ENCODE data around the gene KLF18. TPM values are rescaled to one million over a fixed set of nuclear protein-coding genes. Genes with fewer than 3 reads are reported as not detected.
"Not testable (repeated sequence)": the region's sequence is repeated elsewhere in the genome, so short reads cannot be mapped to it uniquely, and the experiment has no call there.

KLF18 gene
- polyA plus RNA-seq, 4 donors: not detected

DNA sequence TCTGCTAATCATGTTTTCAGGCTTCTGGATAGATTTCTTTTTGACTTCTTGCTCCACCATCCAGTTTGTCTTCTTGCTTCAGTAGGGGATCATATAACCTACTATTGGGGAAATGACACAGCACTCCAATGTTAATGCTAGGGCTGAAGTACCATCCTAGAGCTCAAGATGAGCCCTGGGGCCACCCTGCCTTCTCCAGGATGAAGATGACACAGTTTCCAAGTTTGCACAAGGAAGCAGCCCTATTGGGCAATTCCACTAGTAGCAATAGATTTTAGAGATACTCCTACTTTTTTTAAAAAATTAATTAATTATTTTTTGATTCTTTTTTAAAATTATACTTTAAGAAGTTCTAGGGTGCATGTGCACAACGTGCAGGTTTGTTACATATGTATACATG is 11.3 kb upstream of the KLF18 start:
- WGBS, 3 donors: 76 to 83% (median 77%) methylated on average over 1 of the region's 1 CpG
- no peak for FAIRE-seq
- H3K9me3 ChIP-seq (ENCODE audit: control insufficient read depth in 2 of 2, insufficient read depth in 1 of 2, low read depth in 1 of 2, low read length in 1 of 2): no peaks in the 10 kb centered on the region
- H3K36me3 ChIP-seq (ENCODE audit: control insufficient read depth in 3 of 3, insufficient read depth in 2 of 3, low read depth in 1 of 3, low read length in 3 of 3): no peaks in the 10 kb centered on the region
- no peak overlapping the region for H3K27ac ChIP-seq (ENCODE audit: low read depth in 1 of 3, low read length in 2 of 3)
- no peak for DNase-seq
- no peak overlapping the region for H3K4me3 ChIP-seq (ENCODE audit: low read depth in 1 of 3, low read length in 3 of 3)
- H3K27me3 ChIP-seq (ENCODE audit: control insufficient read depth in 3 of 3, insufficient read depth in 3 of 3, low read length in 3 of 3): no peaks in the 10 kb centered on the region
- H3K4me1 ChIP-seq (ENCODE audit: control insufficient read depth in 3 of 3, insufficient read depth in 2 of 3, low read depth in 1 of 3, low read length in 2 of 3): no peaks in the 10 kb centered on the region

DNA sequence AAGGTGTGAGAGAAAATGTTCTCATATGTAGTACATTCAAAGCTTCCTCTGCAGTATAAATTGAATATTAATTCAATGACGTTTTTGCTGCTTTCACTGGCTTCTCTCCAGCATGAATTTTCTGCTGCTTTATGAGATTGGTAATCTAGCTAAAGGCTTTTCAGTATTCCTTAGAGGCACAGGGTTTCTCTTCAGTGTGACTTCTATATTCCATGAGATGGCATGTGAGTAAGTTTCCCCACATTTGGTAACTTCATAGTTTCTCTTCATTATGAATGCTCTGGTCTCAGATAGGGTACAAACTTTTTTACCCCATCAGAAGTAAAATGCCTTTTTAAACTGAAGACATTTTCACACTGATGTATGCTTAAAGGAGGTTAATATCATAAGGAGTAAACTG is 10.4 kb upstream of the KLF18 start:
- no peaks in the 10 kb centered on the region for H3K4me1 ChIP-seq (ENCODE audit: control insufficient read depth in 3 of 3, insufficient read depth in 2 of 3, low read depth in 1 of 3, low read length in 2 of 3)
- no peaks in the 10 kb centered on the region for H3K27me3 ChIP-seq (ENCODE audit: control insufficient read depth in 3 of 3, insufficient read depth in 3 of 3, low read length in 3 of 3)
- DNase-seq (no peak), FAIRE-seq (no peak)
- no peak overlapping the region for H3K27ac ChIP-seq (ENCODE audit: low read depth in 1 of 3, low read length in 2 of 3)
- WGBS, 3 donors: 23 to 33% (median 26%) methylated on average over 1 of the region's 1 CpG
- no peaks in the 10 kb centered on the region for H3K36me3 ChIP-seq (ENCODE audit: control insufficient read depth in 3 of 3, insufficient read depth in 2 of 3, low read depth in 1 of 3, low read length in 3 of 3)
- peaks cover 0 to 3% of the 10 kb centered on the region in 2 donors for H3K9me3 ChIP-seq (ENCODE audit: control insufficient read depth in 2 of 2, insufficient read depth in 1 of 2, low read depth in 1 of 2, low read length in 1 of 2)
- H3K4me3 ChIP-seq (ENCODE audit: low read depth in 1 of 3, low read length in 3 of 3): no peak overlapping the region

DNA sequence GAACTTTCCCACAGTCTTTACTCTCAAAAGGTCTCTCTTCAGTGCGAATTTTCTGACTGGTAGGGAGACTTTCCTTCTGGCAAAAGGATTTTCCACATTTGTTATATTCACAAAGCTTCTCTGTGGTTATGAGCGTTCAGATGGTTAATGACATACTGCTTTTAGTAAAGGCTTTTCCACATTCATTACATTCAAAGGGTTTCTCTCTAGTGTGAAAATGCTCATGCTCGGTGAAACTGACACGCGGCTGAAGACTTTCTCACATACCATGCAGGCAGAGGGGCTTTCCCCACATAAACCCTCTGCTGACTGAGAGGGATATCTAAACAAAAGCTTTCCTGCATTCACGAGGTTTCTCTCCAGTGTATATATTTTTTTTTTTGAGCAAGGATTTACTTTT is 9.9 kb upstream of the KLF18 start:
- 52 to 68% (median 55%) methylated on average over 6 of the region's 6 CpGs for WGBS, 3 donors
- no peak for FAIRE-seq

DNA sequence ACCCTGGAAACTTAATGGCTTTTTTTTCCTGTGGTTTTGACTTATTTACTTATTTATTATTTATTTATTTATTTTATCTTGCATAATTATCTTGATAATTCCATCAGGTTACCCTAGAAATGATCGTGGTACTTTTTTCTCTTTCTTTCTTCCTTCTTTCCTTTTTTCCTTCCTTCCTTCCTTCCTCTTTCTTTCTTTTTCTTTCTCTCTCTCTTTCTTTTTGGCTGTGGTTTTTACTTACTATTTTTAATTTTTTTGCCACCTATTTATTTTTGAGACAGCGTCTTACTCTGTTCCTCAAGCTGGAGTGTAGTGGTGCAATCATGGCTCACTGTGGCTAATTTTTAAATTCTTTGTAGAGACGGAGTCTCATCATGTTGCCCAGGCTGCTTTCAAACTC is 6.2 kb upstream of the KLF18 start:
- no peaks in the 10 kb centered on the region for H3K36me3 ChIP-seq (ENCODE audit: control insufficient read depth in 3 of 3, insufficient read depth in 2 of 3, low read depth in 1 of 3, low read length in 3 of 3)
- H3K4me3 ChIP-seq (ENCODE audit: low read depth in 1 of 3, low read length in 3 of 3): no peak overlapping the region
- FAIRE-seq (no peak), DNase-seq (no peak)
- peaks cover 0 to 20% of the 10 kb centered on the region in 2 donors for H3K9me3 ChIP-seq (ENCODE audit: control insufficient read depth in 2 of 2, insufficient read depth in 1 of 2, low read depth in 1 of 2, low read length in 1 of 2)
- 81 to 88% (median 87%) methylated on average over 3 of the region's 3 CpGs for WGBS, 3 donors
- no peaks in the 10 kb centered on the region for H3K27me3 ChIP-seq (ENCODE audit: control insufficient read depth in 3 of 3, insufficient read depth in 3 of 3, low read length in 3 of 3)
- no peak overlapping the region for H3K27ac ChIP-seq (ENCODE audit: low read depth in 1 of 3, low read length in 2 of 3)
- H3K4me1 ChIP-seq (ENCODE audit: control insufficient read depth in 3 of 3, insufficient read depth in 2 of 3, low read depth in 1 of 3, low read length in 2 of 3): no peaks in the 10 kb centered on the region

More for the DNA sequence above, 9.9 kb upstream of the KLF18 start:
- H3K4me3 ChIP-seq (ENCODE audit: low read depth in 1 of 3, low read length in 3 of 3): no peak overlapping the region
- no peaks in the 10 kb centered on the region for H3K4me1 ChIP-seq (ENCODE audit: control insufficient read depth in 3 of 3, insufficient read depth in 2 of 3, low read depth in 1 of 3, low read length in 2 of 3)
- H3K27ac ChIP-seq (ENCODE audit: low read depth in 1 of 3, low read length in 2 of 3): no peak overlapping the region
- H3K36me3 ChIP-seq (ENCODE audit: control insufficient read depth in 3 of 3, insufficient read depth in 2 of 3, low read depth in 1 of 3, low read length in 3 of 3): no peaks in the 10 kb centered on the region
- no peaks in the 10 kb centered on the region for H3K27me3 ChIP-seq (ENCODE audit: control insufficient read depth in 3 of 3, insufficient read depth in 3 of 3, low read length in 3 of 3)
- no peak for DNase-seq
- H3K9me3 ChIP-seq (ENCODE audit: control insufficient read depth in 2 of 2, insufficient read depth in 1 of 2, low read depth in 1 of 2, low read length in 1 of 2): peaks cover 0 to 6% of the 10 kb centered on the region in 2 donors

DNA sequence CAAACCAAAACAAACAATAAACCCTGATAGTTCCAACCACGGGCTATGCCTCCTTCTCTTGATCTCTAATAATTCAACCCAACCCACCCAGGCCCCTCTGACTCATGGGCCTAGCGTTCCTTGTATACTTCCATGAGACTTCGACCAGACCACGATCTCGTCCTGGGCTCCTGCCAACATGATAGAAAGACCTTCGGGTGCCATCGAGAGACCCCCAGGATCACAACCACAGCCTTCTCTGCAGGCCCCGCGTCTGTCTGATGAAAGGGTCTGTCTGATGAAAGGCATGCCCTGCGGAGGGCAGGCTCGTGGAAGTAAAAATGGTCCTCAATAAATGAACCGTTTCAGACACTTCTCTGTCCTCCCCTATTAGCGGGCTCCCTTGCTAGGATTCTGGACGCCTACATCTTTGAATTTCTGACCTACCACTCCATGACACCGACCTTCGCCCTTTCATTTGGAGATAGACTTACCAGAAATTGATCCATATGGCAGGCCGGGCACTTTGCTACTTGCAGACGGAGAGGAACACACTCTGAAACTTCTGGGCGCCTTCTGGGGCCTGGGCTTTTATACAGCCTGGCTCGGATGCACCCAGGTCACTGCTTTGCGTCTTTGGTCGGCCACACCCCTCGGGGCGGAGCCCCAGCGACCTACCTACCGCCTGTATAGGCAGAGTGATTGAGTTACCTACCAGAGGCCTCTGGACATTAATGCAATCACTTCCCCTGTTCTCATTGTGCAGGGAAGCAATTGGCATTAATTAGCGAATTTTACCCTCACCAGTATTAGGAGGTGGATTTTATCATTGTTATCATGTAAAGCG is 5.3 kb upstream of the KLF18 start:
- Histone ChIP-seq H3K4me3 (ENCODE audit: low read depth in 1 of 3, low read length in 3 of 3) (no peak overlapping the region), H3K4me1 (ENCODE audit: control insufficient read depth in 3 of 3, insufficient read depth in 2 of 3, low read depth in 1 of 3, low read length in 2 of 3) (no peaks in the 10 kb centered on the region), H3K36me3 (ENCODE audit: control insufficient read depth in 3 of 3, insufficient read depth in 2 of 3, low read depth in 1 of 3, low read length in 3 of 3) (no peaks in the 10 kb centered on the region), H3K27ac (ENCODE audit: low read depth in 1 of 3, low read length in 2 of 3) (no peak overlapping the region), H3K27me3 (ENCODE audit: control insufficient read depth in 3 of 3, insufficient read depth in 3 of 3, low read length in 3 of 3) (no peaks in the 10 kb centered on the region), H3K9me3 (ENCODE audit: control insufficient read depth in 2 of 2, insufficient read depth in 1 of 2, low read depth in 1 of 2, low read length in 1 of 2) (peaks cover 0 to 20% of the 10 kb centered on the region in 2 donors)
- FAIRE-seq (no peak), DNase-seq (no peak)
- WGBS, 3 donors: 90 to 92% (median 91%) methylated on average over 28 of the region's 28 CpGs

- DNase-seq (no peak), FAIRE-seq (no peak)
- Histone ChIP-seq H3K9me3 (ENCODE audit: control insufficient read depth in 2 of 2, insufficient read depth in 1 of 2, low read depth in 1 of 2, low read length in 1 of 2) (peaks cover 0 to 20% of the 10 kb centered on the region in 2 donors), H3K4me3 (ENCODE audit: low read depth in 1 of 3, low read length in 3 of 3) (no peak overlapping the region), H3K27ac (ENCODE audit: low read depth in 1 of 3, low read length in 2 of 3) (no peak overlapping the region), H3K27me3 (ENCODE audit: control insufficient read depth in 3 of 3, insufficient read depth in 3 of 3, low read length in 3 of 3) (no peaks in the 10 kb centered on the region), H3K4me1 (ENCODE audit: control insufficient read depth in 3 of 3, insufficient read depth in 2 of 3, low read depth in 1 of 3, low read length in 2 of 3) (no peaks in the 10 kb centered on the region), H3K36me3 (ENCODE audit: control insufficient read depth in 3 of 3, insufficient read depth in 2 of 3, low read depth in 1 of 3, low read length in 3 of 3) (no peaks in the 10 kb centered on the region)
- WGBS, 3 donors: 91 to 95% (median 93%) methylated on average over 2 of the region's 2 CpGs
Measured at GRCh38 chr1:44144962-44145756, 3.7 kb upstream of the KLF18 start.

DNA sequence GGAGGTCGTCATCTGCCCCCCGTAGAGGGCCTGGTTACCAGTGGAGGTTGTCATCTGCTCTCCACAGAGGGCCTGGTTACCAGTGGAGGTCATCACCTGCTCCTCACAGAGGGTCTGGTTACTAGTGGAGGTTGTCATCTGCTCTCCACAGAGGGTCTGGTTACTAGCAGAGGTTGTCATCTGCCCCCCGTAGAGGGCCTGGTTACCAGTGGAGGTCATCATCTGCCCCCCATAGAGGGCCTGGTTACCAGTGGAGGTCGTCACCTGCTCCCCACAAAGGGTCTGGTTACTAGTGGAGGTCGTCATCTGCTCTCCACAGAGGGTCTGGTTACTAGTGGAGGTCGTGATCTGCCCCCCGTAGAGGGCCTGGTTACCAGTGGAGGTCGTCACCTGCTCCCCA is 1.9 kb downstream of the KLF18 start:
- FAIRE-seq; H3K4me1 ChIP-seq (ENCODE audit: control insufficient read depth in 3 of 3, insufficient read depth in 2 of 3, low read depth in 1 of 3, low read length in 2 of 3): not testable (repeated sequence)

DNA sequence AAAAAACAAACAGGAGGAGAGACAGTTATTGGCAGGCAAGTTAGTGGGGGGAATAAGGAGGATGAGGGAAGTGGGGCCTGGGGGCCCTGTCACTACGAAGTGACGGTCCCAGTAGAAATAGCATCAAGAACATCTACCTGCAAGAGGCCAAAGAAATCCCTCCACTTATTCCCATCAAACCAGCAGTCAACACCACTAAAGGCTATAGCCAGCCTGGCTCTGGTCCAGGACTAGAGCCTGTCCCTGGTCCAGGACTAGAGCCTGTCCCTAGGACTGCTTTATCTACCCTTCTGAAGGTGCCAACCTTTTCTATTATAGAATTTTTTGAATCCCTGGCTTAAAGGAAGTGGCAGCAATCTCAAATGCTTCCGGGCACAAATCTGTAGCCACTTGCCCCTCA is 3.2 kb downstream of the KLF18 start:
- no peak for FAIRE-seq
- peaks cover 0 to 2% (median 0%) of the 10 kb centered on the region in 3 donors for H3K27me3 ChIP-seq (ENCODE audit: control insufficient read depth in 3 of 3, insufficient read depth in 3 of 3, low read length in 3 of 3)
- H3K4me1 ChIP-seq (ENCODE audit: control insufficient read depth in 3 of 3, insufficient read depth in 2 of 3, low read depth in 1 of 3, low read length in 2 of 3): no peaks in the 10 kb centered on the region
- WGBS, 3 donors: 85 to 95% (median 92%) methylated on average over 3 of the region's 3 CpGs
- no peak overlapping the region for H3K27ac ChIP-seq (ENCODE audit: low read depth in 1 of 3, low read length in 2 of 3)
- H3K9me3 ChIP-seq (ENCODE audit: control insufficient read depth in 2 of 2, insufficient read depth in 1 of 2, low read depth in 1 of 2, low read length in 1 of 2): peaks cover 0 to under 1% of the 10 kb centered on the region in 2 donors
- DNase-seq: no peak
- H3K4me3 ChIP-seq (ENCODE audit: low read depth in 1 of 3, low read length in 3 of 3): no peak overlapping the region
- no peaks in the 10 kb centered on the region for H3K36me3 ChIP-seq (ENCODE audit: control insufficient read depth in 3 of 3, insufficient read depth in 2 of 3, low read depth in 1 of 3, low read length in 3 of 3)

More for the DNA sequence above, 1.9 kb downstream of the KLF18 start:
- H3K4me3 ChIP-seq (ENCODE audit: low read depth in 1 of 3, low read length in 3 of 3); H3K27me3 ChIP-seq (ENCODE audit: control insufficient read depth in 3 of 3, insufficient read depth in 3 of 3, low read length in 3 of 3); H3K27ac ChIP-seq (ENCODE audit: low read depth in 1 of 3, low read length in 2 of 3); H3K36me3 ChIP-seq (ENCODE audit: control insufficient read depth in 3 of 3, insufficient read depth in 2 of 3, low read depth in 1 of 3, low read length in 3 of 3); DNase-seq; H3K9me3 ChIP-seq (ENCODE audit: control insufficient read depth in 2 of 2, insufficient read depth in 1 of 2, low read depth in 1 of 2, low read length in 1 of 2): not testable (repeated sequence)
- WGBS, 3 donors: 79 to 84% (median 79%) methylated on average over 6 to 8 of the region's 8 CpGs

All from small intestine (tissue), 7 donors.